Activated CD8-positive, alpha-beta memory T cell treated with anti-CD3 and anti-CD28 coated beads for 48 hours (primary cell): Measurements from ENCODE around the gene ACAP2.

Experiments used
- DNase-seq, 3 experiments: peaks; one replicate each; pipeline ENCODE4 v3.0.0-alpha.2; 2020; ENCODE audit warnings: low read depth in 2 of 3, low spot score in 2 of 3

The ACAP2 gene

GRCh38 chr3:195263193-195263924, 179.5 kb downstream of the ACAP2 start:
- DNase-seq, result no peak

GRCh38 chr3:195261925-195262324, 180.9 kb downstream of the ACAP2 start:
- no peak for DNase-seq

- no peak for DNase-seq
These were observed 182.4 kb downstream of the ACAP2 start for GRCh38 chr3:195260280-195260905.

GRCh38 chr3:195259475-195260279, 183.1 kb downstream of the ACAP2 start:
- DNase-seq, result peak; percentile 82 to 90 (median 85)

GRCh38 chr3:195259154-195259474, 183.7 kb downstream of the ACAP2 start:
- DNase-seq, result no peak

GRCh38 chr3:195258449-195259153, 184.2 kb downstream of the ACAP2 start:
- no peak for DNase-seq

- no peak for DNase-seq
These were observed 185.1 kb downstream of the ACAP2 start for GRCh38 chr3:195257454-195258448.

GRCh38 chr3:195256639-195257453, 186.0 kb downstream of the ACAP2 start:
- DNase-seq, result no peak

- DNase-seq, result no peak
These were observed 187.0 kb downstream of the ACAP2 start for GRCh38 chr3:195255571-195256501.

GRCh38 chr3:195255176-195255500, 187.7 kb downstream of the ACAP2 start:
- no peak for DNase-seq

GRCh38 chr3:195254454-195255175, 188.2 kb downstream of the ACAP2 start:
- no peak for DNase-seq

GRCh38 chr3:195253923-195254432, 188.8 kb downstream of the ACAP2 start:
- no peak for DNase-seq

- DNase-seq, result no peak
These were observed 191.3 kb downstream of the ACAP2 start for GRCh38 chr3:195251336-195252065.

- DNase-seq, result no peak
These were observed 192.2 kb downstream of the ACAP2 start for GRCh38 chr3:195250473-195251251.

- no peak for DNase-seq
These were observed 192.9 kb downstream of the ACAP2 start for GRCh38 chr3:195249858-195250464.
